Measurements from ENCODE around the gene FAM184B. TPM values are rescaled to one million over a fixed set of nuclear protein-coding genes. Genes with fewer than 3 reads are reported as not detected.
"Not testable (repeated sequence)": the region's sequence is repeated elsewhere in the genome, so short reads cannot be mapped to it uniquely, and the experiment has no call there.

The FAM184B gene
- total and polyA plus RNA-seq, 11 donors, result 0.04 to 0.08 TPM; not detected in 9

DNA sequence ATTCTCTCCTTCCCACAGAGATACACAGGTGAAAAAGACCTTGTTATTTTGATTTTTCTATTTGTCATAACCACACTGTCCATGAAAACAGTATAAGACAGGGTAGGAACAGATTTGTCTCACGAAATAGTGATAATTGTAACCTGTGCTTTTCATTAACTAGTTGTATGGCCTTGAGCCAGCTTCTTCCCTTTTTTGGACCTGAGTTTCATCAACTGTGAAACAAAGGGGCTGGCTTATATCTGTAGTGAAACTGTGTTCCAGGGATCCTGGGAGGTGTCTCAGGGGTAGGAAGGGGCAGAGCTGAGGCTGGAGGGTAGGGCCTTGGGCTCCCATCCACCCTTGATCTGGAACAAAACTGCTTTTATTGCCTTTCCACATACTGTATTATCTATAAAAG, 116.1 kb downstream of the FAM184B start:
- Histone ChIP-seq H3K4me1 (peaks cover 0 to 12% (median 0%) of the 10 kb centered on the region in 12 donors), H3K27me3 (no peaks in the 10 kb centered on the region), H3K27ac (no peak overlapping the region), H3K36me3 (no peaks in the 10 kb centered on the region), H3K9me3 (no peaks in the 10 kb centered on the region), H3K4me3 (no peak overlapping the region)
- WGBS, 4 donors, result 41 to 46% (median 43%) methylated on average over 1 of the region's 1 CpG
- intact Hi-C loops (cut with DNase I), result no loop called here
- no peak for TF ChIP-seq POLR2A (IDR thresholded peaks at IDR 0.05)
- TF ChIP-seq, protein P1, sequence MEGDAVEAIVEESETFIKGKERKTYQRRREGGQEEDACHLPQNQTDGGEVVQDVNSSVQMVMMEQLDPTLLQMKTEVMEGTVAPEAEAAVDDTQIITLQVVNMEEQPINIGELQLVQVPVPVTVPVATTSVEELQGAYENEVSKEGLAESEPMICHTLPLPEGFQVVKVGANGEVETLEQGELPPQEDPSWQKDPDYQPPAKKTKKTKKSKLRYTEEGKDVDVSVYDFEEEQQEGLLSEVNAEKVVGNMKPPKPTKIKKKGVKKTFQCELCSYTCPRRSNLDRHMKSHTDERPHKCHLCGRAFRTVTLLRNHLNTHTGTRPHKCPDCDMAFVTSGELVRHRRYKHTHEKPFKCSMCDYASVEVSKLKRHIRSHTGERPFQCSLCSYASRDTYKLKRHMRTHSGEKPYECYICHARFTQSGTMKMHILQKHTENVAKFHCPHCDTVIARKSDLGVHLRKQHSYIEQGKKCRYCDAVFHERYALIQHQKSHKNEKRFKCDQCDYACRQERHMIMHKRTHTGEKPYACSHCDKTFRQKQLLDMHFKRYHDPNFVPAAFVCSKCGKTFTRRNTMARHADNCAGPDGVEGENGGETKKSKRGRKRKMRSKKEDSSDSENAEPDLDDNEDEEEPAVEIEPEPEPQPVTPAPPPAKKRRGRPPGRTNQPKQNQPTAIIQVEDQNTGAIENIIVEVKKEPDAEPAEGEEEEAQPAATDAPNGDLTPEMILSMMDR (IDR thresholded peaks at IDR 0.05), result no peak
- no peak for ATAC-seq
- no peak for DNase-seq

DNA sequence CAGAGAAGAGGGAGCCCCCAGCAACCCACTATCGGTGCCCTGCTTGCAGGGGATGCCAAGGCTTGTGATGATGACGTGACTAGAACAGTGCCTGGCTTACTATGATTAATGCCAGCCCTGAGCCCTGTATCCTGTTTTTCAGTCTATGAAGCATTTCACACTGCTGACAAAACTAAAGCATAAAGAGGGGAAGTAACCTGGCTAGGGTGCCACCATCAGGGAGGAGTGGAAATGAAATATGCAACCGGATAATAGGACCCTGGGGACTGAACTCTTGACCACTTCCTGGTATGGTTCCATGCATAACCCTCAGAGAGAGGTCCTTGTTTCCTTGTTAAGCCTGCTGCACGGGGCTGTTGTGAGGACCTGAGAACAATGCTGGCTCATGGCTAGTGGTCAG, 116.7 kb downstream of the FAM184B start:
- TF ChIP-seq POLR2A (IDR thresholded peaks at IDR 0.05), result no peak
- TF ChIP-seq, protein P1 (IDR thresholded peaks at IDR 0.05), result no peak
- intact Hi-C loops (cut with DNase I), result no loop called here
- 44 to 46% (median 46%) methylated on average over 4 of the region's 4 CpGs for WGBS, 4 donors
- no peak for DNase-seq
- no peaks in the 10 kb centered on the region for H3K36me3 ChIP-seq
- no peak overlapping the region for H3K4me3 ChIP-seq
- no peak overlapping the region for H3K27ac ChIP-seq
- H3K9me3 ChIP-seq, result no peaks in the 10 kb centered on the region
- H3K4me1 ChIP-seq, result peaks cover 0 to 12% (median 0%) of the 10 kb centered on the region in 12 donors
- peak in 1 of 4 donors; percentile 28 for ATAC-seq
- no peaks in the 10 kb centered on the region for H3K27me3 ChIP-seq

DNA sequence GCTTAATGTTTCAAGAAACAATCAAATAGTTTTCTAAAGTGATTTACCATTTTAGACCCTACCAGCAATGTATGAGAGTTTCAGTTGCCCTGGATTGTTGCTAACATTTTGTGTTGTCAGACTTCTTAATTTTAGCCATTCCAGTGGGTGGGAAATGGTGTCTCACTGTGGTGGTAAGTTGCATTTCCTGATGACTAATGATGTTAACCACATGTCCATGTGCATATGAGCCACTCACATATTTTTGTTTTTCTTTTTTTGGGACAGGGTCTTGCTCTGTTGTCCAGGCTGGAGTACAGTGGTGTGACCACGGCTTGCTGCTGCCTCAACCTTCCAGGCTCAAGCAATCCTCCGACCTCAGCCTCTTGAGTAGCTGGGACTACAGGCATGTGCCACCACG, 118.7 kb downstream of the FAM184B start:
- no peak overlapping the region for H3K27ac ChIP-seq
- H3K4me1 ChIP-seq, result peaks cover 0 to 12% (median 0%) of the 10 kb centered on the region in 12 donors
- no peak overlapping the region for H3K4me3 ChIP-seq
- DNase-seq (no peak), ATAC-seq (no peak)
- no peaks in the 10 kb centered on the region for H3K36me3 ChIP-seq
- no peak for TF ChIP-seq POLR2A (IDR thresholded peaks at IDR 0.05)
- TF ChIP-seq, protein P1 (IDR thresholded peaks at IDR 0.05), result no peak
- peaks cover 0 to 5% (median 0%) of the 10 kb centered on the region in 9 donors for H3K27me3 ChIP-seq
- WGBS, 4 donors, result 88 to 92% (median 90%) methylated on average over 3 of the region's 3 CpGs
- intact Hi-C loops (cut with DNase I), result no loop called here
- no peaks in the 10 kb centered on the region for H3K9me3 ChIP-seq

DNA sequence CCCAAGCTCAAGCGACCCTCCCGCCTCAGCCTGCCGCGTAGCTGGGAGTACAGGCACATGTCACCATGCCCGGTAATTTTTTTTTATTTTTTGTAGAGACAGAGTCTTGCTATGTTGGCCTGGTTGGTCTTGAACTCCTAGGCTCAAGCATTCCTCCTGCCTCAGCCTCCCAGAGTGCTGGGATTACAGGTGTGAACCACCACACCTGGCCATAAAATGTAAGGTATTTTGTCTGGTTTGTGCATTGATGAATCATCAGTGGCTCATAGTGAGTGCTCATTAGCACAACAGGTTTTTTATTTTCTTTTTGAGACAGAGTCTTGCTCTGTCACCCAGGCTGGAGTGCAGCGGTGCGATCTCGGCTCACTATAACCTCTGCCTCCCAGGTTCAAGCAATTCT, 122.2 kb downstream of the FAM184B start:
- H3K9me3 ChIP-seq; H3K27me3 ChIP-seq; H3K27ac ChIP-seq; DNase-seq; H3K36me3 ChIP-seq; H3K4me1 ChIP-seq; ATAC-seq; intact Hi-C loops (cut with DNase I); H3K4me3 ChIP-seq: not testable (repeated sequence)
- 94 to 97% (median 96%) methylated on average over 8 of the region's 8 CpGs for WGBS, 4 donors

DNA sequence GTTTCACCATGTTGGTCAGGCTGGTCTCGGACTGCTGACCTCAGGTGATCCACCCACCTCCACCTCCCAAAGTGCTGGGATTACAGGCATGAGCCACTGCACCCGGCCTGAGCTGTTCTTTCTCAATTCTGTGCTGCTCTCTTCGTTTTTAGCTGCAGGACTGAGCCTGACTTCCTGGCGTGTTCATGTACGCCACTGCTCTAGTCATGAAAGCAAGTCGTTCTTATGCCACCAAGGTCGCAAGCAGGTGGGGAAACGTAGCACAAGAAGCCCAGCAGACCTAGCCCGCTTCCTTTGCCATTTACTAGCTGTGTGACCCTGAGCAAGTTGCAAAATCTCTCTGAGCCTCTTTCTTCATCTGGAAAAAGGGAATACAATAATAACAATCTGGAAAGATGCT, 123.6 kb downstream of the FAM184B start:
- intact Hi-C loops (cut with DNase I), result no loop called here
- H3K9me3 ChIP-seq, result no peaks in the 10 kb centered on the region
- H3K4me1 ChIP-seq, result no peaks in the 10 kb centered on the region
- peaks cover 0 to 5% (median 0%) of the 10 kb centered on the region in 9 donors for H3K27me3 ChIP-seq
- TF ChIP-seq, protein P1 (IDR thresholded peaks at IDR 0.05), result no peak
- WGBS, 4 donors, result 78 to 87% (median 80%) methylated on average over 9 of the region's 9 CpGs
- no peak overlapping the region for H3K27ac ChIP-seq
- ATAC-seq (no peak), DNase-seq (no peak)
- no peak overlapping the region for H3K4me3 ChIP-seq
- no peaks in the 10 kb centered on the region for H3K36me3 ChIP-seq

Measured in heart left ventricle (tissue), 16 donors.